8988T (cell line): ENCODE measurements around the gene PPM1J.
"Not testable (repeated sequence)": the region's sequence is repeated elsewhere in the genome, so short reads cannot be mapped to it uniquely, and the experiment has no call there.

ENCODE experiments used
- DNase-seq: peaks from one replicate; pipeline ENCODE4 v3.0.0; 2011

PPM1J gene

GRCh38 chr1:112715264-112716053 lies at the start of gene PPM1J:
Gene PPM1J (minus strand): TSS chr1:112715332. CDS start chr1:112715301, 31 bp downstream.
- peak; percentile 92 for DNase-seq

DNA sequence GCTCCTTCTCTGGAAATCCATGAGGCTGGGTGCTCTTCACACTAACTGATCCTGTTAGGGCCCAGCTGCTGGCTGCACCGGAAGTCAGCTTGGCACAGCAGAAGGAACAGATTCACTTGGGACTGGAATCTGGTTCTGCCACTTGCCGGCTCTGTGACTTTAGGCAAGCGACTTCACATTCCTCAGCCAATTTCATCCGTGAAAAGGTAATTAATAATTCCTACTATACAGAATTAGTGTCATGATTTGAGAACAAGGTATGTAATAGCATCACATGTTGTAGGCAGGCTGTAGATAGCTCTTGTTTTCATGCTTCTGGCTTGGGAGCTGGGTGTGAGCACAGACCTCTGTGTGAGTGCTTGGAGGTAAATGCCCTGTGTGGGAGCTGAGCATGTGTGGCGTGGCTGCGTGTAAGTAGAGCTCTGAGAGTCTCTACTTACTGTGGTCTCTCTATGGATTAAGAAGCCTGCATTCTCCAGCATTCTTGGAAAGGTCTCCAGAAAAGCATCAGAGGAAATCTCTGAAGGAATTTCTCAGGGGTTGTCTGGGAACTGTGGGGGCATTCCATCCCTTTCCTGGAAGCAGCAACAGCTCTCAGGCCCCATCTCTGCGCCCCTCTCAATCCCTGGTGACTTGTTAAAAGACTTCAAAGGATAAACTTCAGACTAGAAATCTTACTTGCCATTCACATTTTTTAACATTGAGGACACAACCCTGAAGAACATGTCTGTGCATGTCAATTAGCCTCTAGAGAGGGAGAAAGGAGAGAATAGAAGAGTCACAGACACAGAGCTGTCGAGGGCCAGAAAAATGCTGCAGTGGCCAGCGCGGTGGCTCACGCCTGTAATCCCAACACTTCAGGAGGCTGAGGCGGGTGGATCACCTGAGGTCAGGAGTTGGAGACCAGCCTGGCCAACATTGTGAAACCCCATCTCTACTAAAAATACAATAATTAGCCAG lies 47.7 kb upstream of the PPM1J start:
- DNase-seq, result no peak

DNA sequence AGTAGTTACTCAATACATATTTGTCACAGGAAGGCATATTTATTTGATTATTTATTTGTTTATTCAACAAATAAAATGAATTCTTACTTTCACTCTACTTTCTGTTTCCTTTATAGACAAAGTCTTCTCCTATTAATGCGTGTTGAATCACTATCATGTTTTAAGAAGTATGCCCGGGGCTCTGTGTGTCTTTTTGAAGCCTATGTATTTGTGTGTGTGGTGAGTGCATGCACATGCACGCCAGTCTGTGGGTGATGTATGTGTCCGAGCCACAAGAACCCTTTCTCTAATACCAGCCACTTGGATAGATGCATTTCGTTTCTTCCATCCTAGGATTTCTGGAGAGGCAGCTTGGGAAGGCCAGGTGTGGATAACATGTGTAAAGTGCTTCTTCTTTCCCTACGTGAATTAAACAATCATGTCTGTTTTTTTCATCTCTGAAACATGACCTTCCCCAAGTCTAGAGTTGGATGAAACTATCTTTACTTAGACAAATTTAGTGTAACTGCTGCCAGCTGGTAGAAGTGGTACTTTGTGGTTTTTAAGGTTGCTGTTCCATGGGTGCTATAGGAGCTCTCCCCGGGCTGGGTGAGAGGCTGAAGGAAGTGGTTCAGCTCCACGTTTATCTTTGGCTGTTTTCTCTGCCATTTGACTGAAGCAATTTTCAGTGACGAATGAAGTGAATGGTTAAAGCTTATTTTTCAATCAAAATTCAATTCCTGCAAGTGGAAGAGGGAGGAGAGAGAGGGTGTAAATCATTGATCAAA lies 46.8 kb upstream of the PPM1J start:
- DNase-seq, result no peak

- no peak for DNase-seq
These were observed 44.1 kb upstream of the PPM1J start for GRCh38 chr1:112759228-112759627.

- no peak for DNase-seq
These were observed 39.0 kb upstream of the PPM1J start for GRCh38 chr1:112754116-112754628.

- no peak for DNase-seq
These were observed 33.3 kb upstream of the PPM1J start for GRCh38 chr1:112748396-112748795.

DNA sequence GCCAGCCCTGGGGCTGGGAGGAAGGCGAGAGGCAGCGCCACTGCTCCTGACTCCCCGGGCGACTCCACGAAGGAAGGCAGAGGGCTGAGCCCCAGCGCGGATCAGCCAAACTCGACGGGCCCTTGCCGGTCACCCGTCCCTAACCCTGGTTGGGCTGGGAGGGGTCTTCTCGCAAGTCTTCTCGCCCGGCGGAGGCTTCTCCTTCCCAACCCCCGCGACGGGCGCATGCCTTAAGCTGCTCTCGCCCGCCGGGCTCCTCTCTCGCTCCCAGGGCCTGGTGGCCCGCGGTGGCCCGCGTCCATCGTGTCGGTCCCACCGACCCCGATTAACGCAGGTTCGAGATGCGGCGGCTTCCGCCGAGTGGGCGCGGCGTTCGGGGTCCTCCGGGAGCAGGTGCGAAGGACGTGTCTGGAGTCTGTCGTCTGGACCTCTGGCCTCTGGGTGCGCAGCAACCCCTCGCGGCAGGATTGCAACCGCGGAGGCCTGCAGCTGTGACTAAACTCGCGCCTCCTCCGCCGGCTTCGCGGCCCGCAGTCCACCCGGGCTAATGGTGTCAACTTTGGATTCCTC lies 29.0 kb upstream of the PPM1J start:
- no peak for DNase-seq

DNA sequence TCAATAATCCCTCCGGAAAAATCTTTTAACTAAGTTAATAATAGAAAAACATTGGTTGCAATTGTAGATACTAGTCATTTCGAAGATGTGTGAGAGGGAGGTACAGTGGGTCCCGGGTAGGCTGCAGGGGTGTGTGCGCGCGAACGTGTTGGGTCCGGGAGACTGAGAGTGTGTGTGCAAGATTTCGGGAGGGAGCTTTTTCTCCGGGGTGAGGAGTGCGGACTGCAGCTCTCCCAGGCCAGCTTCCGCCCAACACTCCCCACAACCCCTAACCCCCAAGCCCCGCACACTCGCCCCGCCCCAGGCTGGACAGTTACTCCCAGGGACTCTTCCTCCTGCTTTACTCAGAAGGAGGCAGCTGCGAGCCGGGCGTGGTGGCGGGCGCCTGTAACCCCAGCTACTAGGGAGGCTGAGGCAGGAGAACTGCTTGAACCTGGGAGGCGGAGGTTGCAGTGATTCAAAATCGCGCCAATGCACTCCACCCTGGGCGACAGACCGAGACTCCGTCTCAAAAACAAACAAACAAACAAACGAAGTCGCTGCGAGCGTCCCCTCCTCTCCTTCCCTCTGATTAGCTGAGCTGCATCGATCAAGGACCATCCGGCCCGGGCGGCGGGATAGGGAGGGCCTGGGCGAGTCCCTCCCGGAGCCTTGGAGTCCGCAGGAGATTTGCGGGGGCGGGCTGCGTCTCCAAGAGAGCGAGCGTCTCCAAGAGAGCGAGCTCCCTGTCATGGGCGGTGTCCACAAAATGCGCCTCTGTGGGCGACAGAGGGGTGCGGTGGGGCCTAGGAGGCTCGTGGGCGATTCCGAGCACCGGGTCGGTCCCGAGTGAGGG lies 28.3 kb upstream of the PPM1J start:
- no peak for DNase-seq

- DNase-seq, result no peak
These were observed 22.4 kb upstream of the PPM1J start for GRCh38 chr1:112737573-112737972.

DNA sequence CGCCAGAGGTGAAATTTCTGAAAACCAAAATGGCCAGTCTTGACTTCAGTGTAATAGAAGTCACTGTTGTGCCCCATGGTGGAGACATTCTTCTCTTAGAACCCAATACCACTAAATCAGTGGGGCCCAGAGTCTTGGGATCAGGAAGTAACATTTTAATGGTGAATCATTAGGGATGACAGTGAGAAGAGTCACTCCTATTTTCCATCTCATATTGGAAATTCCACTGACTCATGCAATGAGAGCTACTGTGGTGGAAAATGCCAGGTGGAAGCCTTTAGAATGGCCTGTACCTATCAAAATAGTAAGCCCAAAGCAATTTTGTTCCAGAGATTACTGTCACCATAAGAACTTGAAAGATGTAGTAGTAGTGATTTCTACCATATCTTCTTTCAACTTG lies 20.6 kb upstream of the PPM1J start:
- peak; percentile 60 for DNase-seq

DNA sequence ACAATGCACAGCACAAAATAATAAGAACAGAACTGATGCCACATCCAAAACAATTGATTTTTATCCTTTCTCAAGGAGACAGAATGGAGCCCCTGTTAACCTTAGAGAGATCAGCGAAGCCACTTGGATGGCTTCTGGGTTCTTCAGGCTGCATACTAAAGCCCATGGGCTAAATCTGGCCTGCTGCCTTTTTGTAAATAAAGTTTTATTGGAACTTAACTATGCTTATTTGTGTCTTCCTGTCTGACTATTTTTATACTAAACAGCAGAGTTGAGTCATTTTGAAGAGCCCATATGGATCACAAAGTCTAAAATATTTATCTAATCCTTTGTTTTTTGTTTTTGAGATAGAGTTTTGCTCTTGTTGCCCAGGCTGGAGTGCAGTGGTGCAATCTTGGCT lies 16.3 kb upstream of the PPM1J start:
- no peak for DNase-seq

DNA sequence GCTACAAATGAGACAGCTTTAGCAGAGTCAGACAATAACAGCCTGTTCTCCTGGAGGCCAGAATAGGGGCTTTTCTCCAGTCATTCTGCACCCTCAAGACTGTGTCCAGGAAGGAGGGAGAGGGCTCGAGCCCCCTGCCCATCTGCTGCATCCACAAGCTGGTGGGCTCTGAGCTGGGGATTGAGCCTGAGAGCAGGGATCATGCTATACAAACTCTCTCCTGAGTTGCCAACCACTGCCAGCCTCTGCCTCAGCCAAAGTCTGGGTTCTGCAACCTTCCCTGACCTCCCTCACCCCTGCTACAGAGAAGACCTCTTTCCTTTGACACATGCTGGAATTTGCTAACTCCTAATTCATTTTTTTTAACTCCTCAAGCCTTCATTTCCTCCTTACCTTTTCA lies 14.8 kb upstream of the PPM1J start:
- DNase-seq, result no peak

DNA sequence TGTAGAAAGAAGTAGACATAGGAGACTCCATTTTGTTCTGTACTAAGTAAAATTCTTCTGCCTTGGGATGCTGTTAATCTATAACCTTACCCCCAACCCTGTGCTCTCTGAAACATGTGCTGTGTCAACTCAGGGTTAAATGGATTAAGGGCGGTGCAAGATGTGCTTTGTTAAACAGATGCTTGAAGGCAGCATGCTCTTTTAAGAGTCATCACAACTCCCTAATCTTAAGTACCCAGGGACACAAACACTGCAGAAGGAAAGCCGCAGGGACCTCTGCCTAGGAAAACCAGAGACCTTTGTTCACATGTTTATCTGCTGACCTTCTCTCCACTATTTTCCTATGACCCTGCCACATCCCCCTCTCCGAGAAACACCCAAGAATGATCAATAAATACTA lies 13.9 kb upstream of the PPM1J start:
- DNase-seq, result not testable (repeated sequence)

- DNase-seq, result not testable (repeated sequence)
These were observed 13.3 kb upstream of the PPM1J start for GRCh38 chr1:112728306-112728971.

DNA sequence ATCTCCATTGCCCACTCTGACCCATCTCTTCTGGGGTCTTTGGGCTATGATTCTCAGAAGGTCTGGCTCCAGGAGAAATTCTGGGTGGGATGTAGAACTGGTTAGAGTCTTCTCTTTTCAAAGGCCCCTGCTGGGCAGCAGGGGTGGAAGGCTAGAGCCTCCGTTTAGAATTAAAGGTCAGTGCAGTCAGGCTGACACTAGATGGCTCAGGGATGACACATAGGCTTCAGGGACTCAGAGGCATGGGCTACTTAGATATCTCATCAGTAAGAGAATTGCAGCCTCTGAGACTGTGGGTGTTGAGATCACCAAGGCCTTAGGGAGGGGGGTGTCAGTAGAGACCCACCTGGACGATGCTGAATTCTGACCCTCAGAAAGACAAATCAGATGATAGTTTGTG lies 12.6 kb upstream of the PPM1J start:
- no peak for DNase-seq

DNA sequence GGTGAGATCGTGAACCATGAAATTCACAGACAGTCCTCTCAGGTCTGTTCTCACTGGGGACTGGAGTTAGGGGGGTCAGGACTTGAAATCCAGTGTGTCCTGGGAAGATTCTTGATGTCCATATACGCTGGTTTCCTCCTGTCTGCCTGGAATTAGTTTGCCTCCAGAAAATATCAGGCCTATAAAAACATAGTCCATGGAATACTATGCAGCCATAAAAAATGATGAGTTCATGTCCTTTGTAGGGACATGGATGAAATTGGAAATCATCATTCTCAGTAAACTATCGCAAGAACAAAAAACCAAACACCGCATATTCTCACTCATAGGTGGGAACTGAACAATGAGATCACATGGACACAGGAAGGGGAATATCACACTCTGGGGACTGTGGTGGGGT lies 9.1 kb upstream of the PPM1J start:
- DNase-seq, result not testable (repeated sequence)

GRCh38 chr1:112723511-112723839 lies 8.3 kb upstream of the PPM1J start:
- no peak for DNase-seq

GRCh38 chr1:112722601-112723510 lies 7.7 kb upstream of the PPM1J start:
- no peak for DNase-seq

DNA sequence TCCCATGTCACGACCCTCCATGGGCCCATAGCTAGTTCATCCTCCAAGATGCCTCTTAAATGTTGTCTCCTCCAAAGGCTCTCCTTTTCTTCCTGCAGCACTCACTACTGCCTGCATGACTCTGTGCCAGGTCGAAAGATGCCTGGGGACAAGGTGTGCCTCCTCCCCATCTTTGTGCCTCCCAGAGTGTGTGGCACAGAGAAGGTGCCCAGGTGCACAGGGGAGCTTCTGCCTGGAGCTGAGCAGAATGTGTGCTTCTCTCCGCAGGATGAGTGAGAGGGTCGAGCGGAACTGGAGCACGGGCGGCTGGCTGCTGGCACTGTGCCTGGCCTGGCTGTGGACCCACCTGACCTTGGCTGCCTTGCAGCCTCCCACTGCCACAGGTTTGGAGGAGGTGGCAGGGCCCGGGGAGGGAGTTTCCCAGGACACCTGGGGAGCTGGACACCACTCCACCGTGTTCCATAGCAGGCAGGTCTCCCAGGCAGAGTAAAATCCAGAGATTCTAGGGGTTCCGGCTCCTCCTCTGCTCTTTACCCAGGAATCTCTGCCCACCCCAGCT lies 6.9 kb upstream of the PPM1J start:
- DNase-seq, result no peak

DNA sequence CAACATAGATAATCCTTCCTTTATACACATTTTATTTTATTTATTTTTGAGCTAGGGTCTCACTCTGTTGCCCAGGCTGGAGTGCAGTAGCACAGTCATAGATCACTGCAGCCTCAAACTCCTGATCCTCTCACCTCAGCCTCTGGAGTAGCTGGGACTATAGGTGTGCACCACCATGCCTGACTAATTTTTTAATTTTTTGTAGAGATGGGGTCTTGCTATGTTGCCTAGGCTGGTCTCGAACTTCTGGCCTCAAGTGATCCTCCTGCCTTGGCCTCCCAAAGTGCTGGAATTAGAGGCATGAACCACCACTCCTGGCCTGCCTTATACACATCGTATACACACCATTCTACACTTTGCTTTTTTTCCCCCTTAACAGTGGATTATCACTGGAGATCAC lies 6.2 kb upstream of the PPM1J start:
- not testable (repeated sequence) for DNase-seq
